Dermis microvascular lymphatic vessel endothelial cell (primary cell): ENCODE measurements around the gene TMEM41A. TPM values are rescaled to one million over a fixed set of nuclear protein-coding genes. Genes with fewer than 3 reads are reported as not detected.
A peak's percentile ranks its signal among the peaks of the same experiment; 100 is the strongest.
"Not testable (repeated sequence)": the region's sequence is repeated elsewhere in the genome, so short reads cannot be mapped to it uniquely, and the experiment has no call there.

Experiments used
- DNase-seq, 2 donors: peaks; one replicate each; pipeline versions ENCODE4 v3.0.0 to v3.0.0-alpha.2; 2010; ENCODE audit warnings: low read depth in 2 of 2
- total RNA-seq: library from RNA; depleted of rRNA; stranded (reverse); fragments of >200 nt; gene quantifications from 2 replicates; pipeline ENCODE4 v1.2.1, GENCODE V29; 2014

Gene TMEM41A
- total RNA-seq, 1 donor from 2014 or later = 5.9 TPM

DNA sequence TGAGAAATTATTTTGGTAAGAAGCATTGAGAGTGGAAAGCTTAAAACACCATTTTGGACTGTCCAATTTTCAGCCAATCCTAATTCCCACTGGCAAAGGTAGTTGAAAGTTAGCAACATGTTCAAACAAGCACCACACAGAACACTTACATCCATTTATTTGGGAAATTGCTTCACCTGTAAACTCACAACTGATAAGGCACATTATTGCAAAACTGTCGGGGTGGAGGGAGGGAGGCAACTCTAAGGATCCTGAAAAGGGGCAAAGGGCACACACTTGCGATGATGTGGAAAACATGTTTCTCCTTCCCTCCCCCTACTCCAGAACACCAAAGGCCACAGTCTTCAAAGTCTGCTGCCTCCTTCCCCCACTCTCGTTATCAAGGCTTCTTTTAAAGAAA is 9.4 kb downstream of the TMEM41A start:
- DNase-seq = no peak

DNA sequence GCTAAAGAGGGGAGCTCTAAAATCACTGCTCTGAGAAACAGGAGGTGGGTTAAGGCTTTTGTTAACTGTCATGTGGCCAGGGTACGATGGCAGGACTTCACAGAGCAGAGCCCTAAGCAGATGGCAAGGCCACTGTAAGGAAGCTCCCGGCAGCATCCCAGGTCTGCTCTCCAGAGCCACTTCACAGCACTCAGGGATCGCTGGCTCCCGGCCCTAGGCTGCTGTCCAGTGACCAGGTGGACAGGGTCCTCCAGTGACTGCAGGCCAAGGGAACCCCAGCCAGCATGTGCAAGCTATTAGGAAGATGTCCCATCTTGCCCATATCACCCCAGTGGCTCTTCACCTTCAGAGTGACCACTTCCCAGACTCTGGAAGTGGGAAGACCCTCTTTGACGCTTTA is 10.4 kb downstream of the TMEM41A start:
- no peak for DNase-seq

GRCh38 chr3:185486394-185486793 is 12.4 kb downstream of the TMEM41A start:
- DNase-seq = no peak

- no peak for DNase-seq
Observed at GRCh38 chr3:185484296-185484695, 14.5 kb downstream of the TMEM41A start.

GRCh38 chr3:185479373-185479945 is 19.4 kb downstream of the TMEM41A start:
- no peak for DNase-seq

DNA sequence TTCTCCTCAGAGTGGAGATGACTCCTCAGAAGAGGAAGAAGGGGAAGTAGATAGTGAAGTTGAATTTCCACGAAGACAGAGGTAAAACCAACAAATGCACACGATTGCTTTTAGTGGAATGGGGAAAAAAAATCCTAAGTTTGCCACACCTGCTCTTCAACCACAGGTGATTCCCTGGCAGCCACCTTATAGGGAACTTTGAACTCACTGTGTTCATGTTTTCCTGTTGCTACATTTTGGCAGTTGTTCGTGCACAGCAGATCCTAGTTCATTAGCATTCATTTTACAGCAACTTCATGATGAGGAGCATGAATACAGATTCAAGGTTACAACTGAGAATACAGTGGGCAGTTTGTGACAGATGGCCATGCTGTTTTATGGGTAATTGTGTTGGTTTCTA is 21.5 kb downstream of the TMEM41A start:
- no peak for DNase-seq

DNA sequence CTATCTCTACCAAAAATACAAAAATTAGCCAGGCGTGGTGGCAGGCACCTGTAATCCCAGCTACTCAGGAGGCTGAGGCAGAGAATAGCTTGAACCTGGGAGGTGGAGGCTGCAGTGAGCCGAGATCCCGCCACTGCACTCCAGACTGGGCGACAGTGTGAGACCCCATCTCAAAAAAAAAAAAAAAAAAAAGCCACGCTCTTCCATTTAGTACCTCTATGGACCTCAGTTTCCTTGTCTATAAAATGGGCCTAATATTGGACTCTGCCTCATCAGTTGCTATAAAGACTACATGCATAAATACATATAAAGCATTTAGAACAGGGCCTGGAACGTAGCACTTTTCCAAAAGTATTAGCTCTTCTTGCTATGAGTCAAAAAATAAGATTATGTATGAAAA is 23.9 kb downstream of the TMEM41A start:
- DNase-seq = not testable (repeated sequence)

- no peak for DNase-seq
Observed at GRCh38 chr3:185473290-185473815, 25.5 kb downstream of the TMEM41A start.

DNA sequence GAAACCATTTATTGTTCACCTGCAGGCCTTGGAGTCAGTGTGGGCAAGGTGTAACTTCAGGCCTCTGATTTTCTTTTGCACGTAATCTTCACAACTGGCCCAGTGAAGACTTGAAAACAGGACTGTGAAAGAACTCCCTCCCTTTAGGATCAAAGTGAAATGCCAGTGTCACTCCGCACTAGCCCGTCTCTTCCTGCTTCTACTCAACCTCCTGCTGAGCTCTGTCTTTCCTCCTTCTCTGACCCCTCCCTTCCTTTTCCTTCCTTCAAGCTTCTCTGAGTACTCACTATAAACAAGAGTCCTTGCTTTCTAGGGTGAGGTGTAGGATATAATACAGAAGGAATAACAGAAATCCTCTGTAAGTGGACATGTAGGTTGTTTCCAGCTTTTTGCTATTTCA is 28.5 kb downstream of the TMEM41A start:
- DNase-seq = no peak

GRCh38 chr3:185469542-185469941 is 29.3 kb downstream of the TMEM41A start:
- DNase-seq = no peak

- not testable (repeated sequence) for DNase-seq
Observed at GRCh38 chr3:185466123-185466522, 32.7 kb downstream of the TMEM41A start.

DNA sequence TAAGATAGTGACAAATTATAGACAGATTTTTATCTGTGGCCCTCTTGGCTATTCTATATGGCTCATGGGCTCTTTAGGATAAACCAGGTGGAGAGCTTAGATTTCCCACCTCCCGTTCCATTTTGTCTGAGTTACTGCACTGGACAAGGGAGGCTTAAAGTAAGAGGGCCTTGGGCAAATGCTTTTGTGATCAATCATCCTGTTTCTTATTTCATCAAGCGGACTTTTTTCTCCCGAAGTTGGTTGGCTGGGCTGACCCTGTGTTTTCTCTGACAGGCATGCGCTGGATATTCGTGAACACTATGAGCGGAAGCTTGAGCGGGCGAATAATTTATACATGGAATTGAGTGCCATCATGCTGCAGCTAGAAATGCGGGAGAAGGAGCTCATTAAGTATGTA is 33.4 kb downstream of the TMEM41A start:
- DNase-seq = no peak

DNA sequence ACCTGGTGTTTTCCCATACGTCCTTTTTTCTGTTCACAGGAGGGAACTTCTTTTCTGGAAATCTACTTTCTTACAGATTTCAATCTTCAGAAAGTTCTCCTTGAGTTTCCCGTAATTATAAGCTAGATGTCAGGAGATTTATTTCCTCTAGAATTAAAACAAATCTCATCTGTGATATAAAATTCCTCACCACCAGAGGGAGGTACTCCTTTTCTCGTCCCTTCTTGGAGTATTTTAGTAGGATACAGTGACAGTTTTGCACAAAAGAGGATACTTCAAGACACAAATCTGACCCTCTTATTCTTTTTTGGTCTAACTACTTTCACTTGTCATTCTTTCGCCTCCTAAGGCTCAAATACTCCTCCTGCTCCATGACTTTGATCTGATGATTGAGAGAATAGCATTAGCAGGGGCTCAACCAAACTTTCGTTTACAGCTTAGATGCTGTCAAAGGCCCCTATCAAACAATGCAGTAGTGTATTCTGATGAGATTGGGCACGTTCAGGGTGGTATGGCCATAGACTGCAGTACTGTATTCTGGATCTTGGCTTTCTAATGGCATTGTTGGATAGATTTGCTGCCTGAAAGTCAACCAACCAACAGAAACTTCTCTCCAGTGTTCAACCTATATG is 38.0 kb downstream of the TMEM41A start:
- peak; percentile 2 to 38 for DNase-seq

DNA sequence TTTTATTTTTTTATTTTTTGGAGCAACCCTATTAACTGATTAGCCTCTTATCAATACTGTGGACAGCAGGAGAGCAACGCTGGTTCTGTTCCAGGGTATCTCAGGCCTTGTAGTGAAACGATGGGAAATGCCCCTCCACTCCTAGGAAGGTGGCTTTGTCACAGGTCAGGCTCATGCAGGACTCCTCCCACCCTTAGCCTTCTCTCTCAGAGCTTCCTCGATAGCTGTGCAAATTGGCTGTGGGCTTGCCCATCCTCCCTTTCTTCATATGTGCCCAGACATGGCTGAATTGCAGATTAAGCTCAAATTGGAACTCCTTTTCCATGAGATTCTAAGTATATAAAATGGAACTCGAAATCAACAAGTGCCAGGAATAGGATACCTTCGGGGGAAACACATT is 38.5 kb downstream of the TMEM41A start:
- no peak for DNase-seq

- DNase-seq = no peak
Observed at GRCh38 chr3:185457376-185457775, 41.5 kb downstream of the TMEM41A start.

DNA sequence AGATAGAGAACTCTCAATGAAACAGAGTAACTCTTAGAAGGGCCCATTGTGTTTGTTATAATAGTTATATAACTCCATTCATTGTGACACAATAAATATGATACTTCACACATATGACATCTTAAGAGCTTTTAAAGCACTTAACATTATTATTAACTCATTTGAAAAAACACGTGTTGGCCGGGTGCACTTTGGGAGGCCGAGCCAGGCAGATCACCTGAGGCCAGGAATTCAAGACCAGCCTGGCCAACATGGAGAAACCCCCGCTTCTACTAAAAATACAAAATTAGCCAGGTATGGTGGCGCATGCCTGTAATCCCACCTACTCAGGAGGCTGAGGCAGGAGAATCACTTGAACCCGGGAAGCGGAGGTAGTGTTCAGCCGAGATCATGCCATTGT is 47.4 kb downstream of the TMEM41A start:
- not testable (repeated sequence) for DNase-seq

GRCh38 chr3:185448107-185448506 is 50.7 kb downstream of the TMEM41A start:
- DNase-seq = no peak

GRCh38 chr3:185444329-185444728 is 54.5 kb downstream of the TMEM41A start:
- no peak for DNase-seq

DNA sequence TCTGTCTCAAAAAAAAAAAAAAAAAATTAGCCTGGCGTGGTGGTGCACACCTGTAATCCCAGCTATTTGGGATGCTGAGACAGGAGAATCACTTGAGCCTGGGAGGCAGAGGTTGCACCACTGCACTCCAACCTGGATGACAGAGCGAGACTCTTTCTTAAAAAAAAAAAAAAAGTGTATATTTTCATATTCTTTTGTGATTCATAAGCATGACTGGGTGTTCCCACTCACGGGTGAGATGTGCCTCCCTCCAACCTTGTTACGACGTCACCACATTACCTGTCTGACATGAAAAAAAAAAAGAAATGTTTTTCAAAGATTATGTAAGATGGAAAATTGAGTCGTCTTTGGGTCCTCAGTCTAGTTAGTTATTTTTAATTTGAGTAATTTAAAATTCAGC is 56.8 kb downstream of the TMEM41A start:
- no peak for DNase-seq

- no peak for DNase-seq
Observed at GRCh38 chr3:185439745-185440466, 58.9 kb downstream of the TMEM41A start.
